NCI-H1417 (cell line): ENCODE data around the gene DDAH1.

Experiments
- DNase-seq, 3 experiments: peaks; one replicate each; lab custom pipeline; 2025; lab: John Stamatoyannopoulos, UW

Gene DDAH1

DNA sequence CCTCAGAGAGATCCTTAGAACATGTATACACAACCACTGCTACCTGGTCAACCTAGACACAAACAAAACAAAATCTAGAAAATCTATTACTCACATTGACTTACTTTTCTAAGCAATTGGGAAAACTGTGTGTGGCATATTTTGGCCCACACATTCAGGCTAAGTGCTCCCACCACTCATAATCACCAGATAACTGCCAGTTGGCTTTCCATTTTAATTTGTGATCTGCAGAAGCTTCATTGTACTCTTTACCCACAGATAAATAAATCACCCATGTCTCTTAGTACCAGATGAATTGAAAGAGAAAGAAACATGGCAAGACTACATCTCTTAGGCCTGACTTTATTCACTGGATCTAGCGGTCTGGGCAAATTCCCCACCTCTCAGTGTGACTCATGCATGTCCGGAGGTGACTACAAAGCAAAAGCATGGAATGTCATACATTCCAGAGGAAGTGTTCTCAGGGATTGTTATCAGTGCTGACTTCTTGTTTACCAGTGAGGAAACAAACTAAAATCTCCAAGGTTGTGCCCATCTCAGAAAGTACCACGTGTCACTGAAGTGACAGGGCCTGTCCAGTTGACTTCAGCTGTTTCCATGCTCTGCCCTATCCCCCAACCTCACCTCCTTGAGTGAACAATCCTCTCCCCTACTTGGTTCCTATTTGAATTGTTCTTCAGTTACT lies 136.1 kb downstream of the DDAH1 start:
- DNase-seq, result no peak

DNA sequence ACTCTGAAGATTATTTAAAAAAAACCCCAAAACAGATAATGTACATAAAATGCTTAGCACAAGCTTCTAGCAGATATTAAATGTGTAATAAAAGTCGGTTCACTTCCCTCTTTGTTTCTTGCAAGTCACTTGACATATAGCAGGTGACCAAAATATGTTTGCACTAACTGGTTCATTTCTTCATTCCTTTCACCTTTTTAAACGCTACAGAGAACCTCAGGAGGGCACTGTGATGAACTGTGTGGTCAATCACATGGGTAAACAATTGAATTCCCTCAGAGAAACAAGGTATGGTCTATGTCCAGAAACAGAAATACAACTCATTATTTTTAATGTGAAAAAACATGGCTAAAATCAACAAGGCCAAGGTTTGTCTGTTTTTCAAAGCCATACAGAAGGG lies 137.2 kb downstream of the DDAH1 start:
- no peak for DNase-seq

DNA sequence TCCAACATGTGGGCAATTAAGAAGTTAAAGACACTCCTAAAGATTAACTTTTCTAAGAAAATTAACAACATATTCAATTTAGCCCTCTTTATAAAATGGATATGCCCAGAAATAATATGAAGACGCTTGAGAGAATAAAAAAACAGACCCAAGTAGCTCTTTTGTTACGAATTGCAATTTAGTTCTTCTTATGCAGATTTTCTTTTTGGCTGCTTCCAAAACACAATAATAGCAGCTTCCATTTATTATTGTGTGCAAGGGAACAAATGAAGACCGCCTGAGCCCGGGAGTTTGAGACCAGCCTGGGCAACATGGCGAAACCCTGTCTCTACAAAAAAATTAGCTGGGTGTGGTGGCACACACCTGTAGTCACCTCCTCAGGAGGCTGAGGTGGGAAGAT lies 138.1 kb downstream of the DDAH1 start:
- DNase-seq, result no peak

DNA sequence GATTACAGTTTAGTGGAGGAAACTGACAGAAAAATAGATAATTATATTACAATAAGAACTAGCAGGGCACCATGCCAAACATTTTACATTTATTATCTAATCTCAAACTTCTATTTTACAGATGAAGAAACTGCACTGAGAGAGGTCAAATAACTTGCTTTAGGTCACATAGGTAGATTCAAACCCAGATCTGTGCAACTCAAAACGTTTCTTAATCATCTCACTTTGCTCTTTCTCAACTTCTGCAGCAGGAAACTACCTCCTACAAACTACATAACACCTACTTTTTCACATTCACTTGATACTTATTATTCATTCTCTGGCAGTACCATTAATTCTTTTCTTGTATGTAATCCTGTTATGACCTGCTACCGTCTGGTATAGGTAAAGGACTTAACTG lies 138.6 kb downstream of the DDAH1 start:
- DNase-seq, result no peak

GRCh38 chr1:85325920-85326319 lies 139.0 kb downstream of the DDAH1 start:
- DNase-seq, result no peak

DNA sequence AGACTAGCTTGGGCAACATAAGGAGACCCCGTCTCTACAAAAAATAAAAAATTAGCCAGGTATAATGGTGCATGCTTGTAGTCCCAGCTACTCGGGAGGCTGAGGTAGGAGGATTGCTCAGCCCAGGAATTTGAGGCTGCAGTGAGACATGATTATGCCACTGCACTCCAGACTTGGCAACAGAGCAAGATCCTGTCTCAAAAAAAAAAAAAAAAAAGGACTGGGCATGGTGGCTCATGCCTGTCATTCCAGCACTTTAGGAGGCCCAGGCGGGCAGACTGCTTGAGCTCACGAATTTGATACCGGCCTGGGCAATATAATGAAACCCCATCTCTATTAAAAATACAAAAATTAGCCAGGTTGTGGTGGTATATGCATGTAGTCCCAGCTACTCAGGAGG lies 141.2 kb downstream of the DDAH1 start:
- no peak for DNase-seq

DNA sequence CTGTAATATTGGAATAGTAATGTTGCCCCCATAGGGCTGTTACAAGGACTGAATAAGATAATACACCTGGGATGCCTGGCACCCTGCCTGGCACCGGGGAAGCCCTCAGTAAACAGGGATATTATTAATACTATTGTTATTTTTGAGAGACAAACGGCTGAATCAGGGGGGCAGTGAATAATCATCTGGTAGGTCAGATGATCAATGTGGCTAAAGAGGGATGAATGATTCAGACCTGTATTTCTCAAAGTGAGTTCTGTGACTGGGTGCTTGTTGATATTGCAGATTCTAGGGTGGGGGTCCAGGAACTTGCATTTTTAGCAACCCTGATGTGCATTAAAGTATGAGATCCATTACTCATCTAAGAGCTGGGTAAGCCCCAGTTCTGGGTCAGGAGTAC lies 142.3 kb downstream of the DDAH1 start:
- no peak for DNase-seq

DNA sequence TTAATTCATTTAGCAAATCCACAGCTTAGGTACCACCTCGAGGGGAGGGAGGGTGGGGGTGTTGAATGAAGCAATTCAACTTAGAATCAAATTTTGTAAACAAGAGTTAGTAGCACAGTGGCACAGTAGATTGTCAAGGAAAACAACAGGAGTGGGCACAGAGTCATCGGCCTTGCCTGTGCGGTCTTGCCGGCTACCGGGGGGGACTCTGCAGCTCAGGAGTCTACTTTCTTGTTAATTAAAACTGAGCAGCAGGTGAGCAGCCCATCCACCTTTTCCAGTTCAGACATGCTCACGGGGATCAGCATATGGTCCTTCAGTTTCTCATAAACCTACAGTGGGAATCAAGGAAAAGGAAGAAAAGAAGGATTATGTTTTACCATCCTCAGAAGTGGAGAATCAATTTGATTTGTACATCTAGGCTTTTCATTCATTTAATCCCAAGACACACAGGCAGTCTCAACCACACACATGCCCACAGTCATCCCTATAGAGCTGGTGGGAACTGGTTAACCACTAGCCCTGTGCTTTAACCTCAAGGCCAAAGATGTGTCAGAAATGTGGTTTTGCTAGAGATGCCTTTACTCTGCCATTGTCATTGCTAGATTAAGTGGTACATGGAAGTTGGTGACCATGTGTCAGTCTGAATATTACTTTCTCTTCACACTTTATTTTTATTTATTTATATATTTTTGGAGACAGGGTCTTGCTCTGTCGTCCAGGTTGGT lies 143.6 kb downstream of the DDAH1 start:
- DNase-seq, result no peak

GRCh38 chr1:85320371-85321131 lies 144.4 kb downstream of the DDAH1 start:
- no peak for DNase-seq

DNA sequence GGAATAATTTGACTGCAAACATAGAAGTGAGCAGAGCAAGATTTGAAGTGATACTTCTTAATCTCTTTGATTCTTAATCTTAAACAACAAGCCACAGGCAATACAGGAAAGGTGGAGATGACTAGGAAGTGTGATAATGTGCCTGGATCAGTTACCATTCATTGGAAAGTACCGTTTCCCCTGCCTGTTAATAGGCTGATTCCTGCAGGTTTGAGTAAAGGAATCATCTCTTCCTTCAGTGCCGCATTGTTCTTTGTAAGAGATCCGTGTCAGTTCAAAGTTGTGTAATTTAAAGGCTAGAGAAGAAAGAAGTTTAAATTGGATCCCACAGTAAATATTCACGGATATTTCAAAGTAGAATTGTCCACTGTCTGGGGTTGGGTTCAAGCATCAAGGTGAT lies 145.0 kb downstream of the DDAH1 start:
- DNase-seq, result no peak

DNA sequence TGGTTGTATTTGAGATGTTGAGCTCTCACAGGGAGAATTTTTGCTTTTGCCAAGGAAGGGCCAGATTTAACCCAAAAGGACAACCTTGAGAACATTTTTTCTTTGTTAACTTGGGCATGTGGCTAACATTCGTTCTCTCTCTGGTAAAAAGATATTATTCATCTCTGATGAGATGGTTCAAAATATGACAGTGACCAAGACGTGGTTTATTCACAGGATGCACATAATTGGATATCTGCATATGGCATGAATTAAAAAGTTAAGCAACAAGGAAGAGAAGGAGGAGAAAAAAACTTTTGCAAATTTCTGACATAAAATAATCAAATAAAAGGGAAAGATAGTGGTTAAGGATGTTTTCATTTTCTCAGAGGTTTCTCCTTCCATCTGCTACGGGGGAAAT lies 145.5 kb downstream of the DDAH1 start:
- DNase-seq, result no peak

DNA sequence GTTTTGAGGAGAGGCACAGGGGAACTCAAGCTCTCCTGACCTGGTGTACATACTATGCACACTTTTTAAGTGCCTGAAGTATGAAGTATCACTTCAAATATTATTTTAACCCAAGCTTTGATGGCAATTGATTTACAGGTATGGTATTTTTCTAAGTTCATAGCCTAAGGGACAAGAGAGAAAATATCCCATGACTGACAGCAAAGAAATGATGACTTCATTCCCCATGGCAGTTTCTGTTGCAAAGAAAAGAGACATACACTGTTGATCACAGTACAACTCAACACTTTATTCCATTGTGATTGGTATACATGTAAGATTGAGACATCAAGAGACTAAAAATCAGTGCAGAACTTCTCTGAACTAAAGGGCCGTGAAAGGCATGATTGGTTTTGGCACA lies 146.7 kb downstream of the DDAH1 start:
- no peak for DNase-seq

DNA sequence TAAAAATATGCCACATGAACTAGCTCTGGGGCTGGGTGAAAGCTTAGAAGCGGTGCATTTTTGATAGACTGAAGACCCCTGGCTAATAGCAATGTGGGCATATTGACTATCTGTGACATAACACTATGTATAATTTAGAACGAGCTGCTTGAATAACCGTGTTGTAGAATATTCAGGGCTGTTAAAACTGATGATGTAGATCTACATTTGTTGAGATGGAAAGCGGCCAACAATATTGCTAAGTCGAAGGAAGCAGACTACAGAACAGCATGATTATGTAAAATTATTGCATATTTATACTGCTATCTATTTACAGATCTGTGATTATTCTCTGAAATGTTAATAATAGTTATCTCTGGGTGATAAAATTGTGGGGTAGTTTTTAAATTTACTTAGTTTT lies 147.4 kb downstream of the DDAH1 start:
- DNase-seq, result no peak

DNA sequence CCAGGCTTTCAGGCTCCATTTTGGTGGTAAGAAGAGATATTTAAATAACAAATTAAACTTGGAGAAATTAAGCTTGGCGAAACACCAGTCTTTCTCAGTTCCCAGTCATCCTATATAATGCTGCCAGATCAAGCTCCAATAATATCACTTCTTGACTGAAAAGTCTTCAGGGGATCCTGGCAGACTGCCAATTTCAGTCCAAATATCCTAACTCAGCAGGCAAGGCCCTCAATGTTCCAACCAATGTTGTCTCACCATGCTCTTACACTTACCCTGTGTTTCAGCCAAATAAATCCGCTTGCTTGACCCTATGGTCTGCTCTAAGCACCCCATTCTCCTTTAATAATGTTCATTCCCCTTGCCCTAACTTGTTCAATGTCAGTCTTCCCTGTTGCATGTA lies 148.6 kb downstream of the DDAH1 start:
- DNase-seq, result peak in 2 of 3 experiments; percentile 62 to 91

- peak in 2 of 3 experiments; percentile 62 to 90 for DNase-seq
These were observed 149.2 kb downstream of the DDAH1 start for GRCh38 chr1:85315789-85316188.

GRCh38 chr1:85314726-85315125 lies 150.2 kb downstream of the DDAH1 start:
- DNase-seq, result no peak

GRCh38 chr1:85313888-85314696 lies 150.9 kb downstream of the DDAH1 start:
- DNase-seq, result no peak

GRCh38 chr1:85311818-85312217 lies 153.1 kb downstream of the DDAH1 start:
- peak in 1 of 3 experiments; percentile 76 for DNase-seq

- peak in 1 of 3 experiments; percentile 28 for DNase-seq
These were observed 156.1 kb downstream of the DDAH1 start for GRCh38 chr1:85308833-85309350.

DNA sequence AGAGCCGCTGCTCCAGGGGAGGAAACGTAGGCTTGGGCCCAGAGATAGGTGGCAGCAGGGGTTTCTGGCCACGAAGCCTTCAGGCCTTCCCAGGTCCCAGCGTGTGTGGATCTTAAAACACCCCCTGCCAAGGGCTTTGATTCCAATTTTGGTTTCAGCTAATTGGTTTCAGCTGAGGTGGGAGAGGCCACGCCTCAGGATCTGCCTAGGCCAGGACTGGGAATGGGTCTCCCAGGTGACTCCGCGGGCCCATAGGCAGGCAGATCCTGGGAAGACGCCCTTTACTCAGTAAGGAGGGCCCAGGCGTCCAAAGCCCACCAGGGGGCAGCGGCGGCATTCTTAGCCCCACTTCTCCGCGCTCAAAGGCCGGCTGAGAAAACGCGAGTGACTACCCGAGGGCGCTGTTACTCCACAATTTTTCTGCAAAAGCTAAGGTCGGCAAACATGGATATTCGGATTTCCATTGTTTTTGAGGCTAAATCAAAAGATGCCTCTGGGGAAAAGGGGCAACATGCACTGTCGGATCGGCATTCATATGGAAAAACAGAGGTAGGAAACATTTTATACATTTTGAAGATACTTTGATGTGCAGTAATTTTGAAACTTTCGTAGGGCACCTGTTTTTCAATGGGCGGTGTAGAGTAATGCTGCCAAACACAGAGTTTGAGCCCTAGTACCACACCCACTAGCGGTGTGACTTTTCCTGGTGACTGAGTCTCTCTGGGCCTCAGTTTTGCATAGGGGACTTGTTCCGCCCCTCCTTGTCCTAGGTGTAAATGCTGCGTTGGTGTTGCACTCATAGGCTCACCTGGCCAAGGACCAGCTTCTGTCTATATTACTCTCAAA lies 156.7 kb downstream of the DDAH1 start:
- DNase-seq, result peak; percentile 54 to 77 (median 58)

- no peak for DNase-seq
These were observed 158.7 kb downstream of the DDAH1 start for GRCh38 chr1:85306236-85306635.
